ENCODE results near the gene SLC25A11.
"Not testable (repeated sequence)": the region's sequence is repeated elsewhere in the genome, so short reads cannot be mapped to it uniquely, and the experiment has no call there.

The SLC25A11 gene

DNA sequence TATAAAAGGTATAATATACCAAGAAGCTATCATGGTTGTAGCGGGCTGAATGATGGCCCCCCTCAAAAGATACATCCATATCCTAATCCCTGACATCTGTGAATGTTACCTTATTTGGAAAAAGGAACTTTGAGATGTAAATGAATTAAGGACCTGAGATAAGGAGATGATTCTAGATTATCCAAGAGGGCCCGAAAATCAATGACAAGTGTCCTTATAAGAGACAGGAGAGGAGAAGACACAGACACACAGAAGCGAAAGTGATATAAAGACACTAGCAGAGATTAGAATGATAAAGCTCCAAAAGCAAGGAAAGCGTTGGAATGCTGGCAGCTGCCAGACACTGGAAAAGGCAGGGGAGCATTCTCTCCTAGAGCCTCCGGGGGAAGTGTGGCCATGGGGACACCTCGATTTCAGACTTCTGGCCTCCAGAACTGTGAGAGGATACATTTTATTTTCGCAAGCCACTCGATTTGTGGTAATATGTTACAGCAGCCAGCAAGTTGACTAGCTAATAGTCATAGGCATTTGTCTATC lies 20.3 kb downstream of the SLC25A11 start:
- DNase-seq, result no peak

DNA sequence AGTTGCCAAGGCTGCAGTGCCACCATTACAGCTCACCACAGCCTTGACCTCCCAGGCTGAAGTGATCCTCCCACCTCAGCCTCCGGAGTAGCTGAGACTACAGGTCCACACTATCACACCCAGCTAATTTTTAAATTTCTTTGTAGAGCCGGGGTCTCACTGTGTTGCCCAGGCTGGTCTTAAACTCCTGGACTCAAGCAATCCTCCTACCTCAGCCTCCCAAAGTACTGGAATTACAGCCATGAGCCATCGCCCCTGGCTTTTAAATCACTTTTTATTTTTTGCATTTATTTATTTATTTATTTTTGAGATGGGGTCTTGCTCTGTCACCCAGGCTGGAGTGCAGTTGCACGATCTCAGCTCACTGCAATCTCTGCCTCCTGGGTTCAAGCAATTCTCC lies 25.3 kb downstream of the SLC25A11 start:
- DNase-seq, result not testable (repeated sequence)

DNA sequence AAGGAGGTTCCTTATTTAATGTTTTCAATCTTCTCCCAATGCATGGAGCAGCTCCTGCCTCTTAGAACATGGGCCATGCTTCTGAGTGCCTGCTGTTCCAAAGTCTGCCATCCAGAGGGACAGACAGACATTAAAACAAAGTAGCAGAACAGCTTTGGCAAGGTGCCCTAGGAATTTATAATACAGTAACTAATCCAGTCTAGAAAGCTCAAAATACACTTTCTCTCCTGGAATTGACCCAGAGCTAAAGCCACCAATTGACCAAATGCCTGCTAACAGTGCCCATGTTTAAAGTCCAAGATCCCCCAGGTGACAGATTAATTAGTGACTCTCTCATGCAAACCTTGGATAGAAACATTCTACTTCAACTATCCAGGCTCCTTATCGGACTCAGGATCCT lies 25.9 kb downstream of the SLC25A11 start:
- no peak for DNase-seq

DNA sequence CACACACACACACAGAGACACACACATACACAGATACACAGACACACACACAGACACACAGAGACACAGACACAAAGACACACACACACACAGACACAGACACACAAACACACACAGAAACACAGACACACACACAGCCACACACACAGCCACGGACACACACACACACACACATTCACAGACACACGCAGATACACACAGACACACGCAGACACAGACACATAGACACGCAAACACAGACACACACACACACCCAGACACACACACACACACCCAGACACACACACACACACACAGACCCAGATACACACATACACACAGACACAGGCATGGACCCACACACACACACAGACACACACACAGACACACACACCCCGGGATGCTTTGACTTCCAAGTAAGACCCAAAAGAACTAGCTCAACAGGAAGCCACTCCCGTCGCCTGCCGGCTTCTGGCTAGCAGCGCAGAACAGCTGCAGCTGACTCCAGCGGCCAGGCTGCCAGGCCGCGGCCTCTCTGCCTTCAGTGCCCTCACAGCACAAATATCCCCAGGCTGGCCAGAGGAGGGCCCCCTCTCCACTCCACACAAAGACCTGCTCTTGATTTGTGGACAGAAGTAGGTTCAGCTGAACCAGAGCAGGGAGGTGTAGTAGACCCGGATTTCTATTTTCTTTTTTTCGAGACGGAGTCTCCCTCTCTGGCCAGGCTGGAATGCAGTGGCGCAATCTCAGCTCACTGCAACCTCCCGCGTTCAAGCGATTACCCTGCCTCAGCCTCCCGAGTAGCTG lies 30.9 kb downstream of the SLC25A11 start:
- peak; percentile 73 for DNase-seq

DNA sequence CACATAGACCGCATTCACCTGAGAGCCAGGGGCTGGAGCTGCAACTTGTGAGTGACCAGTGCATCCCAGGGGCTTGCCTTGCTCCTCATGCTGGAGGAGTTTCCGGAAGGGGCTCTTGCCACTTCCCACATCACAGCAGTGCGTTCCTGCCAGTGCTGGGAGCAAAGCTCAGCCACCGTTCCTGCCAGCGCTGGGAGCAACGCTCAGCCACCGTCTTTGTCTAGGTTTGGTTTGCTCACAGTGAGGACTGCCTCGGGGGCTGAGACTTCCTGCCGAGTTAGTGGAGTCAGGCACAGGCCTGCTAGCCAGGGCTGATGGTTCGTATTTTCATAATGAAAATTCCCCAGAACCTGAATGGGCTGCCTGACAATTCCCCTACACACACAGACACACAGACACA lies 31.5 kb downstream of the SLC25A11 start:
- DNase-seq, result no peak

DNA sequence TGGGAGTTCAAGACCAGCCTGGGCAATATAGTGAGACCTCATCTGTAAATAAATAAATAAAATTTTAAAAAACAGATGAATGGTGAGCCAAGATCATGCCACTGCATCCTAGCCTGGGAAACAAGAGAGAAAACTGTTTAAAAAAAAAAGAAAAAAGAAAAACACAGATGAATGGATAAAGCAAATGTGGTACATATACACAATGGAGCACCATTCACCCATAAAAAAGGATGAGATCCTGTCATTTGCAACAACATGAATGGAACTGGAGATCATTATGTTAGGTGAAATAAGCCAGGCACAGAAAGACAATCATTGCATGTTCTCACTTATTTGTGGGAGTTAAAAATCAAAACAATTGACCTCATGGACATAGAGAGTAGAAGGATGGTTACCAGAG lies 33.2 kb downstream of the SLC25A11 start:
- DNase-seq, result not testable (repeated sequence)

DNA sequence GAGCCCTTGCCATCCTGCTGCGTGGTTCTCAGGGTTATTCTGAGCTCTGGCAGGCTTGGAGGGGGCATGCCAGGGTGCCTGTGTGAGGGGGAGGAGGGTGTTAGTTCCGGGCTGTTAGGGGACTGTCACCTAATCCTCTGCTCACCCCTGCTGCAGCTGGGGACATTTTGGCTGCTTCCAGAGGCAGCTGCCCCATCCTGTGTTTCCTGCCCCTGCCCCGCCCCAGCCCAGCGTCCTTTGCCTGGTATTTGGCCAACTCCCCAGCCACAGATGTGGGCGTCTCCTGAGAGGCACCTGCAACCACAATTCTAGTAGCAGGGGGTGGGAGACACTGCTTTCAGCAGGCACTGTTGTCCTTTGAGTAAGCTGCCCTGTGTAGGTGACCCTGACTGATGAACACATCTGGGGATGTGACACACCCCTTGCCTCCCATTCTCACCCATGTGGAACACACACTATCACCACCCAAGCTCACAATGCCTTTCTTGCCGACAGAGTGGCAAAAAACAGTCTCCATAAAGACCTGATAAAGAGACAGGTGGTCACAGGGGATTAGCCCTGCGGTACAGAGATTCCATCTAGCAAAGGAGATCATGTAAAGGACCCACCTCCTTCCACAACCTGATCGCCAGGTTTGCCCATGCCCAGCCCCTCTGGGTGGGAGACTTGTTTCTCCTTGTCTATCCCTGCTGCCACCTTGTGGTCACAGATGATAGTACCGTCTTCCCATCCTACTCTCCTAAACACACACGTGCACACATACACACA lies 36.6 kb downstream of the SLC25A11 start, which contains the start of gene CHRNE:
CHRNE (minus strand) TSS at position 48 of the 768 bp plus-strand sequence; CDS start at position 13, 35 bp downstream.
- no peak for DNase-seq

DNA sequence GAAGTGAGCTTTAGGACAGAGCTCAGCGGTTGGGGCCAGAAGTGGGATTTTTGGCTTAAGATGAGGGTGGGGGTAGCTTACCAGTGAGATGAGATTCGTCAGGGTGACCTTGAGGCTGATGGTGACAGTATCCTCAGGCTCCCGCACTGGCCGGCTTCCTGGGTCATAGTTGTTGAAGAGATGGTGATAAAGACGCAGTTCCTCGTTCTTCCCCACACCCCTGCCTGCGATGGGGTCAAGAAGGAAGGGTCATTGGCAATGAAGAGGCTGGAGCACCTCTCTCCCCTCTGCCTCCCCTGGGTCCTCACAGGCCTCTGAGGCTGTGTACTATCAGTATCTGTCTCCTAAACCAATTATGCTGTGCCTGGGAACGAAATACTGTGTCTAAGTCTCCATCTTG lies 37.3 kb downstream of the SLC25A11 start:
- no peak for DNase-seq

DNA sequence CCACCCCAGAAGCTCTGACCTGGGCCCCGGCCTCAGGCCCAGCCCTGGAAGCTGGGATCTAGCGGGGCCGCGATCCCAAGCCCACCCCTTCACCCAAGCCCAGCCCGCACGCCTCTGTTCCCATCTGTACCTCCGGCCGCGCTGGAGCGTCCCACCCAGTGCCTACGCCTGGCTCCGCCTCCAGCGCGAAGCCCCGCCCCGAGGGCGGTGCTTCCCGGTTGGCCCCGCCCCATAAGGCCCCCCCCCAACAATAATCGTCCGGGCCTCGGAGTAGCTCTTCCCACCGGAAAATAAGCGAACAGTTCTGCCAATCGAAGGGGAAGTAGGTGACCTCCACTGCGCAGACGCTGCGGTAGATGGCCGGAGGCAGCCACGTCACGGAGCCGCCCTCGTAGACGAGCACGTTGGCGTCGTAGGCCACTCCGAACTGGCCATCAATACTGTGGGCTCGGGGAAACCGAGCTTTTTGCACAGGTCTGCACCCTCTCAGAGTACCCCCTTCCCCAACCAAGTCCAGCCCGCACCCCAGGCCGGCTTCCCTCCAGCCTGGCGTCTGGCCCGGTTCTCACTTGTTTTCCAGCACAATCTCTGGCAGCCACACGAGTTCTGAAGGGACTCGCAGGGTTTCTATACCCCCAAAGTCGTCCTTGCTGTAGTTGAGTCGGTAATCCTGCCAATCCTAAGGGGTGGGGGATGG lies 38.0 kb downstream of the SLC25A11 start:
- DNase-seq, result no peak

DNA sequence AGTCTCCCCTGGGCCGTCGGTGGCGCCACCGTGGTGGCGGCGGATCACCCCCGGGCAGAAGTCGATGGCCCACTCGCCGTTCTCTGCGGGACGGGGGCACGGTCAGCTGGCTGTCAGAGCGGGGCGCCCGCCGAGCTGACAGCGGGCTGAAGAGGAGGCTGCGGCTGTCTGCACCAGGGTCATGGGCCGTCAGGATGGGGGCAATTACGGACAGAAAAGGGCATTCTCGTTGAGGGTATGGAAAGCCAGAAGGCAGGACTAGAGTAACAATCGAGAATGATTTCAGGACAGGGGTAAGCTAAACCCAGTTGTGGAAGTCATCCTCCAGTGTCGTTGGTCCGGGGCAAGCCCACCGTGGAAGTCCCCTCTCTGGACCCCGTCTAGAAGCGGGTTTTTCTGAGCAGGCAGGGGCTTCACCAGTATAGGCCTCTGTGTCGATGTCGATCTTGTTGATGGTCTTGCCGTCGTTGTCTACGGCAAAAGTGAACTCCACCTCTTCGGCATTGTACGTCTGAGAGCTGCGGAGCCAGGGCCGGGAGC lies 38.7 kb downstream of the SLC25A11 start:
- no peak for DNase-seq

DNA sequence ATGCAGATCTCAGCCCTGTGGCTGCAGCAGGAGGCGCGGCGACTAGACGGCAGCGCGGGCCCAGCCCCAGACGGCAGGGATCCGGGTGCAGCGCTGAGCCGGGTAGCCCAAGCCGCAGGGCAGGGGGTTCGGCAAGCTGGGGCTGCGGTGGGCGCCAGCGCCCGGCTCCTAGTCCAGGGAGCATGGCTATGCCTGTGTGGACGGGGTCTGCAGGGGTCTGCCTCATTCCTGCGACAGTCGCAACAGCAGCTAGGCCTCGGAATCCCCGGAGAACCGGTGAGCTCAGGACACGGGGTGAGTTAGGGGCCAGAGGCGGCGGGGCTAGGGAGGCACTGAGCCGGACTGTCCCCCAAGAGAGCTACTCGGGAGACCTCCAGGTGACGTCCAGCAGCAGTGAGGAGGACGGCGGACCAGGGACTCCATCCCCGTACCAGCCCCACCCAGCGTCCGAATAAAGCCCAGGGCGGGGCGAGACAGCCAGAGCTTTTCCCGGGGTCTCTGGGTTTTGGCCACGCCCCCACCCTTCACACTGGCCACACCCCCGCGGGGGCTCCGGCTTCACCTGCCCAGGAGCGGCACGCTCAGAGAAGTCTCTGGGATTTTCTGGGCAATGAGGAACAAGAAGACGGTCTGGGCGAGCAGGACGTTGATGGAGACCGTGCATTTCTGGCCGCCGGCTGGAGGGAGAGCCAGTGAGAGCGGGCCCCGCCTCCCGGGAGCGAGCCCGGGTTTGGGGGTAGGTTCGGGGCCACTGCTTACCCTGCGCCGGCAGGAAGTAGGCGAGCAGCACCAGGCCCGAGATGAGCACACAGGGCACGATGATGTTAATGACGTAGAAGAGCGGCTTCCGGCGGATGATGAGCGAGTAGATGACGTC lies 39.4 kb downstream of the SLC25A11 start:
- no peak for DNase-seq

DNA sequence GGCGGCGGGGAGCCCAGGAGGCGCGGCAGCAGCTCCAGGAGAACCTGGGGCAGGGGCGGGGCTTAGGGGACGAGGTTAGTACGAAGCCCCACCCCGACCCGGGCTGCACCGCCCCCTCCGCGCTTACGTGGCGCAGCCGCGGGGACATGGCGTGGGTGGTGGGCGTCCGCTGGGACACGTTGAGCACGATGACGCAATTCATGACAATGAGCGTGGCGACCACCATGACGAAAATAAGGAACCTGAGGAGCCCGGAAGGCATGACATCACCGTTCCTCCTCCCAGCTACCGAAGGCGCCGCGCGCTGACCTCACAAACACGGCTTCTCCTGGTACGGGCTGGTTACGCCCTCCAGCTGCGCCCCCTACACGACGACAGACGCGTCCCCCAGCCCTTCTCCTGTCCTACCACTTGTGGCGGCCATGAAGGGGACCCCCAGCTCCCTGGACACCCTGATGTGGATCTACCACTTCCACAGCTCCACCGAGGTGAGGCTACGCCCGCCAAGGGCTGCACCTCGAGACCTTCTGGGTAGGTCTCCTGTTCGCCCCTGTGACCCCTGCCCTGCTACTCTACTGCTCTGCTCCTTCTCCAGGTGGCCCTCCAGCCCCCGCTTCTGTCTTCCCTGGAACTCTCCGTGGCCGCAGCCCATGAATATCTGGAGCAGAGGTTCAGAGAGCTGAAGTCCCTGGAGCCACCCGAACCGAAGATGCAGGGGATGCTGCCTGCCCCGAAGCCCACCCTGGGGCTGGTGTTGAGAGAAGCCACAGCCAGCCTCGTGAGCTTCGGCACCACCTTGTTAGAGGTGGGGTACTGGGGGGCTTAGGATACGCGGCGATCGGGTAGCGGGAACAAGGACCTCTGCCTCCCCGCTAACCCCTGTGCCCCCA lies 40.3 kb downstream of the SLC25A11 start, which contains the start of gene C17orf107:
C17orf107 (plus strand) TSS at position 196 of the 890 bp plus-strand sequence; CDS start at position 423, 227 bp downstream.
- no peak for DNase-seq

DNA sequence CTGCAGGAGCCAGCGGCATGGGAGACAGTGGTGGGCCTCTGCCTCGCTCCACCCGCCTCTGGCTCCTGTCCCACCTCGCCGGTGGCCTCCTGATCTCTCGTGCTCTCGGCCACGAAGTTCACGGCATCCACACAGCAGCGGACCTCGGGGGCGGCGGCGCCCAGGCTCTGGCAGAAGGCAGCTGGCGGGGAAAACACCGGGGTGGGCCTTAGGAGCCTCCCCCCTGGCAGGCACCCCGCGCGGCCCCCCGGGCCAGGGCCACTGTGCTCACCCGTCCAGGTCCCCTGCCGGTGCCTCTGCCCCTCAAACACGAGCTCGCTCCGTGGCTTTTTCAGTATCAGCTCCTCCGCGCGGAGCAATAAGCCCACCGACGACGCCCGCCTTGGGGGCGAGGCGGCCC lies 40.9 kb downstream of the SLC25A11 start:
- DNase-seq, result no peak

DNA sequence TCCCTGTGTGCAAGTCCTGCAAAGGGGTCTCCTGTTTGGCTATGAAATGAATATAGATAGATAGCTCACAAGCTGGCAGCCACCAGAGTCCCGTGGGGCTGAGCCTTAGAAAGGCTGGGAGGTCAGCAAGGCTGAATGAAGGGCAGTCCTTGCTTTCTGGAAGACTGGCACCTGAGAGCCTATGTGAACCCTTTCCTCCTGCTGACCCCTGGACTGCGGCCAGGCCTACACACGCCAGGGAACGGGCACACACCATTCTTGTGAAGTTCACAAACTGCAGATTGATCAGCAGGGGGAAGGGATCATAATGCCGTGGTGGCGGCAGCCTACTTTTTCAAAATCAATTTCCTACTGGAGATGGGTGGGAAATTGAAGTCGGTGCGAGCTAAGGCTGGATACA lies 41.5 kb downstream of the SLC25A11 start:
- DNase-seq, result no peak

DNA sequence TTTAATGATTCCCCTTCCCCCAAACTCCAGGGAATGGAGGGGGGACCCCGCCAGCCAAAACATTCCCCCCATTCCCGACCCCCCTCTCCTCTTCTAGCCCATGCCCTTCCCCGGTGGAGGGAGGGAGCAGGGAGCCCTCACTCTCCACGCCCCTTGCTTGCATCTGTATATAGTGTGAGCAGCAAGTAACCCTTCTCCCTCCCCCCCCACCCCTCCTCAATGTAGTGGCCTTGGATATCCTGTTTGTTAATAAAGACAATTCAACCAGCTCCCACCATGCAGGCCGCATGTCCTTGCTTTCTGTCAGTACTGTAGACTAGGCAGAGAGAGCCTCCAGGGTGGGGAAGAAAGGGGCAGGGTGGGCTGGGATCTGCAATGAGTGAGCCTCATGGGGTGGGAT lies 42.1 kb downstream of the SLC25A11 start:
- no peak for DNase-seq

DNA sequence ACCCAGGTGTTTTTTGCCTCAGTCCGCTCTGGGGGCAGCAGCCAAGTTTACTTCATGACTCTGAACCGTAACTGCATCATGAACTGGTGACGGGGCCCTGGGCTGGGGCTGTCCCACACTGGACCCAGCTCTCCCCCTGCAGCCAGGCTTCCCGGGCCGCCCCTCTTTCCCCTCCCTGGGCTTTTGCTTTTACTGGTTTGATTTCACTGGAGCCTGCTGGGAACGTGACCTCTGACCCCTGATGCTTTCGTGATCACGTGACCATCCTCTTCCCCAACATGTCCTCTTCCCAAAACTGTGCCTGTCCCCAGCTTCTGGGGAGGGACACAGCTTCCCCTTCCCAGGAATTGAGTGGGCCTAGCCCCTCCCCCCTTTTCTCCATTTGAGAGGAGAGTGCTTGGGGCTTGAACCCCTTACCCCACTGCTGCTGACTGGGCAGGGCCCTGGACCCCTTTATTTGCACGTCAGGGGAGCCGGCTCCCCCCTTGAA lies 42.6 kb downstream of the SLC25A11 start:
- DNase-seq, result no peak

DNA sequence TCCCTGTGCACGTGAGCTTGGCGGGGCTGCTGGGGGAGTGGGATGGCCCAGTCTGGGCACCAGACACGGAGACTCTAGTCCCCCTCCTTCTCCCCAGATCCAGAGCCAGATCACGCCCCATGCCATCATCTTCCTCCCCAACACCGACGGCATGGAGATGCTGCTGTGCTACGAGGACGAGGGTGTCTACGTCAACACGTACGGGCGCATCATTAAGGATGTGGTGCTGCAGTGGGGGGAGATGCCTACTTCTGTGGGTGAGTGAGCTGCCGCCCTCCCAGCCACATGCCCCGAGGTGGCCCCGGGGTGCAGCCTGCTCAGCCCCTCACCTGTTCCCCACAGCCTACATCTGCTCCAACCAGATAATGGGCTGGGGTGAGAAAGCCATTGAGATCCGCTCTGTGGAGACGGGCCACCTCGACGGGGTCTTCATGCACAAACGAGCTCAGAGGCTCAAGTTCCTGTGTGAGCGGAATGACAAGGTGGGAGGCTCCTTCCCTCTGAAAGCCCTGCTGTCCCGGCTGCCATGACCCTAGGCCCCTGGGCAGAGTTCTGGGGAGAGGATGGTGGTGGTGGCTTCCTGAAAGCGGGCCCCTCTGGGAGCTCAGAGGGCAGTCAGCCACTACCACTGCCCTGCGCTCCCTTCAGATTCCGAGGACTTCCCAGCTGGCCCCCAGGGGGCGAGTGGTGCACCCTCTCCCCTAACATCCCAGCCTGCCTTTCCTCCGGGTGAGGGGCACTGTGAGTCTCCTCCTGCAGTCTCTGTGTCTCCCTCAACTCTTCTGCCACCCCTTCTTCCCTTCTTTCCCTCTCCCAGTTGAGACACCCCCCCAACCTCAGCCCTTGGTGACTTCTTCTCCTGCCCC lies 43.3 kb downstream of the SLC25A11 start:
- DNase-seq, result no peak

DNA sequence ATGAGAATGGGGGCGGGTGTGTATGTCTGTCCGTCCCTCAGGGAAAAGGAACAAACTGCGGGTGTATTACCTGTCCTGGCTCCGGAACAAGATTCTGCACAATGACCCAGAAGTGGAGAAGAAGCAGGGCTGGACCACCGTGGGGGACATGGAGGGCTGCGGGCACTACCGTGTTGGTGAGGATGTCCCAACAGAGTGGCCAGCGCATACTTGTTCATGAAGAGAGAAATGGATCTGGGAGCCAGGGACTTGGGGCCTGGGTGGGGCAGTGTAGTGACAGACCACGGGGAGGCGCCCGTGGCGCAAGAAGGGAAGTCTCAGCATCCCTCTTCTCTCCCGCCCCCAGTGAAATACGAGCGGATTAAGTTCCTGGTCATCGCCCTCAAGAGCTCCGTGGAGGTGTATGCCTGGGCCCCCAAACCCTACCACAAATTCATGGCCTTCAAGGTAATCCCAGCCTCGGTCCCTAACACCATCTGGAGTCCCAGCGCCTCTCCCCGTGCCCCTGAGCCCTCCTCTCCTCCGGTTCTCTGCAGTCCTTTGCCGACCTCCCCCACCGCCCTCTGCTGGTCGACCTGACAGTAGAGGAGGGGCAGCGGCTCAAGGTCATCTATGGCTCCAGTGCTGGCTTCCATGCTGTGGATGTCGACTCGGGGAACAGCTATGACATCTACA lies 44.1 kb downstream of the SLC25A11 start:
- DNase-seq, result no peak

DNA sequence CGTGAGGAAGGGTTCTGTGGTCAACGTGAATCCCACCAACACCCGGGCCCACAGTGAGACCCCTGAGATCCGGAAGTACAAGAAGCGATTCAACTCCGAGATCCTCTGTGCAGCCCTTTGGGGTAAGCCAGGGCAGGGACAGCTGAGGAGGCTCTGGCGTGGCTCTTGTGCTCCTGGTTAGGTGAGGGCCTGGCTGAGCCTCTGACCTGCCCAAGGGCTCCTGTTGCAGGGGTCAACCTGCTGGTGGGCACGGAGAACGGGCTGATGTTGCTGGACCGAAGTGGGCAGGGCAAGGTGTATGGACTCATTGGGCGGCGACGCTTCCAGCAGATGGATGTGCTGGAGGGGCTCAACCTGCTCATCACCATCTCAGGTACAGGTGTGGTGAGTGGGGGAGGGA lies 44.7 kb downstream of the SLC25A11 start:
- no peak for DNase-seq

Measured in DMS153 (cell line).